Progenitor cell of endocrine pancreas (in vitro differentiated cells): ENCODE results near the gene DSC2. TPM values are rescaled to one million over a fixed set of nuclear protein-coding genes. Genes with fewer than 3 reads are reported as not detected.
"Not testable (repeated sequence)": the region's sequence is repeated elsewhere in the genome, so short reads cannot be mapped to it uniquely, and the experiment has no call there.

Source experiments
- DNase-seq: peaks from one replicate; pipeline ENCODE4 v3.0.0; 2021; ENCODE audit warnings: low spot score; ENCODE audit not compliant: unreplicated experiment
- H3K27ac Mint-ChIP-seq: 2 replicates; pipeline ENCODE4 v1.8.0; 2021; ENCODE audit warnings: mild to moderate bottlenecking, moderate library complexity, mixed read lengths
- H3K27me3 Mint-ChIP-seq: 2 replicates; pipeline ENCODE4 v1.8.0; 2021; ENCODE audit warnings: mixed read lengths
- H3K36me3 Mint-ChIP-seq: 2 replicates; pipeline ENCODE4 v1.8.0; 2022; ENCODE audit warnings: mixed read lengths; ENCODE audit not compliant: insufficient read depth
- H3K4me1 Mint-ChIP-seq: 2 replicates; pipeline ENCODE4 v1.8.0; 2021; ENCODE audit warnings: low read depth, mixed read lengths
- H3K4me3 Mint-ChIP-seq: 2 replicates; pipeline ENCODE4 v1.8.0; 2021; ENCODE audit warnings: low read depth, mild to moderate bottlenecking, moderate library complexity, mixed read lengths
- H3K9me3 Mint-ChIP-seq: 2 replicates; pipeline ENCODE4 v1.8.0; 2021; ENCODE audit warnings: low read depth, mixed read lengths
- CTCF ChIP-seq: fragments of 200-600 bp; sonication (generic); IDR thresholded peaks from one replicate; pipeline ENCODE4 v1.5.0; 2021; ENCODE audit warnings: antibody characterized with exemption, mild to moderate bottlenecking; ENCODE audit not compliant: unreplicated experiment
- total RNA-seq: library from RNA; stranded (reverse); gene quantifications from 2 replicates; pipeline ENCODE4 v1.2.1, GENCODE V29; 2021

The DSC2 gene
- total RNA-seq, 1 donor from 2014 or later: 94.1 TPM

- no peaks in the 10 kb centered on the region for H3K36me3 Mint-ChIP-seq
- TF ChIP-seq CTCF: no peak
- H3K27me3 Mint-ChIP-seq: peaks cover 81% of the 10 kb centered on the region
- DNase-seq: peak; percentile 19
- H3K4me1 Mint-ChIP-seq: peaks cover 18% of the 10 kb centered on the region
- H3K27ac Mint-ChIP-seq: peak overlapping the region; percentile 79
- H3K9me3 Mint-ChIP-seq: no peaks in the 10 kb centered on the region
- peak overlapping the region; percentile 74 for H3K4me3 Mint-ChIP-seq
These were observed 60.2 kb downstream of the DSC2 start for GRCh38 chr18:31042084-31042405.

- DNase-seq: peak; percentile 11
- Mint-ChIP-seq H3K9me3 (no peaks in the 10 kb centered on the region), H3K27me3 (peaks cover 76% of the 10 kb centered on the region), H3K4me3 (peak overlapping the region; percentile 74), H3K4me1 (peaks cover 18% of the 10 kb centered on the region), H3K27ac (peak overlapping the region; percentile 94), H3K36me3 (no peaks in the 10 kb centered on the region)
- no peak for TF ChIP-seq CTCF
These were observed 60.7 kb downstream of the DSC2 start for GRCh38 chr18:31041271-31042083.

- no peak for TF ChIP-seq CTCF
- H3K4me1 Mint-ChIP-seq: peaks cover 18% of the 10 kb centered on the region
- no peaks in the 10 kb centered on the region for H3K36me3 Mint-ChIP-seq
- H3K4me3 Mint-ChIP-seq: peak overlapping the region; percentile 74
- no peak for DNase-seq
- peaks cover 72% of the 10 kb centered on the region for H3K27me3 Mint-ChIP-seq
- peak overlapping the region; percentile 46 for H3K27ac Mint-ChIP-seq
- no peaks in the 10 kb centered on the region for H3K9me3 Mint-ChIP-seq
These were observed 61.4 kb downstream of the DSC2 start for GRCh38 chr18:31040686-31041270.

- Mint-ChIP-seq H3K27ac (no peak overlapping the region), H3K9me3 (no peaks in the 10 kb centered on the region), H3K4me1 (peaks cover 18% of the 10 kb centered on the region), H3K27me3 (peaks cover 62% of the 10 kb centered on the region), H3K36me3 (no peaks in the 10 kb centered on the region), H3K4me3 (no peak overlapping the region)
- TF ChIP-seq CTCF: no peak
- DNase-seq: no peak
These were observed 62.8 kb downstream of the DSC2 start for GRCh38 chr18:31039426-31039825.

GRCh38 chr18:31037686-31038085 is 64.5 kb downstream of the DSC2 start:
- H3K36me3 Mint-ChIP-seq, H3K4me3 Mint-ChIP-seq, H3K9me3 Mint-ChIP-seq, H3K27ac Mint-ChIP-seq, DNase-seq: not testable (repeated sequence)
- Mint-ChIP-seq H3K4me1 (peaks cover 18% of the 10 kb centered on the region), H3K27me3 (peaks cover 46% of the 10 kb centered on the region)

- no peak for DNase-seq
- Mint-ChIP-seq H3K4me3 (no peak overlapping the region), H3K36me3 (no peaks in the 10 kb centered on the region), H3K4me1 (peaks cover 8% of the 10 kb centered on the region), H3K9me3 (no peaks in the 10 kb centered on the region), H3K27me3 (peaks cover 15% of the 10 kb centered on the region), H3K27ac (no peak overlapping the region)
- TF ChIP-seq CTCF: no peak
These were observed 67.7 kb downstream of the DSC2 start for GRCh38 chr18:31034541-31034940.
